Measurements from ENCODE around the gene EPSTI1.
"Not testable (repeated sequence)": the region's sequence is repeated elsewhere in the genome, so short reads cannot be mapped to it uniquely, and the experiment has no call there.

Gene EPSTI1, protein sequence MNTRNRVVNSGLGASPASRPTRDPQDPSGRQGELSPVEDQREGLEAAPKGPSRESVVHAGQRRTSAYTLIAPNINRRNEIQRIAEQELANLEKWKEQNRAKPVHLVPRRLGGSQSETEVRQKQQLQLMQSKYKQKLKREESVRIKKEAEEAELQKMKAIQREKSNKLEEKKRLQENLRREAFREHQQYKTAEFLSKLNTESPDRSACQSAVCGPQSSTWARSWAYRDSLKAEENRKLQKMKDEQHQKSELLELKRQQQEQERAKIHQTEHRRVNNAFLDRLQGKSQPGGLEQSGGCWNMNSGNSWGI

DNA sequence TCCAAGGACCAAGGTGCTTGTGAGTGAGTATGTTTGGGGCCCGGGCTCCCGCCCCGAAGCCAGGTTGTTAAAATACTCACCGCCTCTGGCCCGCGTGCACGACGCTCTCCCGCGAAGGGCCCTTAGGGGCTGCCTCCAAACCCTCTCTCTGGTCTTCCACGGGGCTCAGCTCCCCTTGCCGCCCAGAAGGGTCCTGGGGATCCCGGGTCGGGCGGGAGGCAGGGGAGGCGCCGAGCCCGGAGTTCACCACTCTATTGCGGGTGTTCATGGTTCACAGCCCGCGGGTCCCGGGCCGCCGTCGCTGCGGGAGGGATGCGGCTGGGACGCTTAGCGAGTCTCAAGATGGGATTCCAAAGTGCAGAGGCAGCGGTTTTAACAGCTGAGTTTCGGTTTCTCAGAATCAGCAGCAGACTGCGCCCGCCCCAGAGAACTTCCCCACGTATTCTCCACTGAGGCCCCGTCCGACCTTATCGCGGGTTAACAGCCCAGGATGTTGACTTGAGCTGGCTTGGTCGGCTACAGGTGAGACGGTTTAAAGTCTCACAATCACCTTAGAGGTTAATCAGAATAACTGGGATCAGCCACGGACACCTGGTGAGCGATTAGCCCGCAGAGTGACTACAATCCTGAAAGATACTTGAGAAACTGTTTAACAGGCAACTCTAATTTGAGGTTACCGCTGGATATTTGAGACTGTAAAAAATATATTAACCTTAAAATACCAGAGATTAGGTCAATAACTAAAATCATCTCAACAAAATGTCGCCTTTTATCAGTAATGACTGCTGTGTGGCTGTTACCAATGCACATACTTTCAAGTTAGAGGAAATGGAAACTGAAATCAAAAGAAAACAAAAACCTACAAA lies at the start of gene EPSTI1:
Gene EPSTI1 (minus strand): TSS at position 344 of the 866 bp plus-strand sequence. CDS start 76 bp downstream, at position 268.
- peak within 1 kb of the TSS; percentile 18; the same call in 1 of the 2 replicates for H3K4me3 ChIP-seq (ENCODE audit: low read length)
- H3K27ac ChIP-seq (ENCODE audit: low read length) = no peak within 1 kb of the TSS
- DNase-seq (ENCODE audit: low read depth, low spot score) = no peak
- H3K27me3 ChIP-seq (ENCODE audit: control insufficient read depth, insufficient read depth, low read length) = peaks cover 3% of the 10 kb centered on the region; the same call in 1 of the 2 replicates
- H3K4me1 ChIP-seq (ENCODE audit: control insufficient read depth, insufficient read depth, low read length) = no peaks in the 10 kb centered on the region
- no peaks in the 10 kb centered on the region for H3K36me3 ChIP-seq (ENCODE audit: control insufficient read depth, insufficient read depth, low read length)
- no peaks in the 10 kb centered on the region for H3K9me3 ChIP-seq (ENCODE audit: control insufficient read depth, insufficient read depth, low read length)
- WGBS (ENCODE audit: insufficient coverage, insufficient read length) = no CpG with 5 or more reads among the region's 45 CpGs

GRCh38 chr13:43041369-43041921 lies 49.4 kb upstream of the EPSTI1 start:
- peaks cover 1% of the 10 kb centered on the region; the same call in 1 of the 2 replicates for H3K4me1 ChIP-seq (ENCODE audit: control insufficient read depth, insufficient read depth, low read length)
- H3K4me3 ChIP-seq (ENCODE audit: low read length) = no peak overlapping the region
- H3K36me3 ChIP-seq (ENCODE audit: control insufficient read depth, insufficient read depth, low read length) = no peaks in the 10 kb centered on the region
- H3K9me3 ChIP-seq (ENCODE audit: control insufficient read depth, insufficient read depth, low read length) = no peaks in the 10 kb centered on the region
- no peak for DNase-seq (ENCODE audit: low read depth, low spot score)
- H3K27me3 ChIP-seq (ENCODE audit: control insufficient read depth, insufficient read depth, low read length) = no peaks in the 10 kb centered on the region
- no CpG with 5 or more reads among the region's 1 CpG for WGBS (ENCODE audit: insufficient coverage, insufficient read length)
- no peak overlapping the region for H3K27ac ChIP-seq (ENCODE audit: low read length)

DNA sequence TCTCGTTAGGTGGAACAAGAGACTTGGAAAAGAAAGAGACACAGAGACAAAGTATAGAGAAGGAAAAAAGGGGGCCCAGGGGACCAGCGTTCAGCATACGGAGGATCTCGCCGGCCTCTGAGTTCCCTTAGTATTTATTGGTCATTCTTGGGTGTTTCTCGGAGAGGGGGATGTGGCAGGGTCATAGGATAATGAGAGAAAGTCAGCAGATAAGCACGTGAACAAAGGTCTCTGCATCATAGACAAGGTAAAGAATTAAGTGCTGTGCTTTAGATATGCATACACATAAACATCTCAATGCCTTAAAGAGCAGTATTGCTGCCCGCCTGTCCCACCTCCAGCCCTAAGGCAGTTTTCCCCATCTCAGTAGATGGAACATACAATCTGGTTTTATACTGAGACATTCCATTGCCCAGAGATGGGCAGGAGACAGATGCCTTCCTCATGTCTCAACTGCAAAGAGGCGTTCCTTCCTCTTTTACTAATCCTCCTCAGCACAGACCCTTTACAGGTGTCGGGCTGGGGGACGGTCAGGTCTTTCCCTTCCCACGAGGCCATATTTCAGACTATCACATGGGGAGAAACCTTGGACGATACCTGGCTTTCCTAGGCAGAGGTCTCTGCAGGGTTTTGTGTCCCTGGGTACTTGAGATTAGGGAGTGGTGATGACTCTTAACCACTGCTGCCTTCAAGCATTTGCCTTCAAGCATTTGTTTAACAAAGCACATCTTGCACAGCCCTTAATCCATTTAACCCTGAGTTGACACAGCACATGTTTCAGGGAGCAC lies 48.7 kb upstream of the EPSTI1 start:
- H3K4me3 ChIP-seq (ENCODE audit: low read length); H3K9me3 ChIP-seq (ENCODE audit: control insufficient read depth, insufficient read depth, low read length); H3K27ac ChIP-seq (ENCODE audit: low read length); H3K27me3 ChIP-seq (ENCODE audit: control insufficient read depth, insufficient read depth, low read length); H3K36me3 ChIP-seq (ENCODE audit: control insufficient read depth, insufficient read depth, low read length); DNase-seq (ENCODE audit: low read depth, low spot score); H3K4me1 ChIP-seq (ENCODE audit: control insufficient read depth, insufficient read depth, low read length): not testable (repeated sequence)
- no CpG with 5 or more reads among the region's 13 CpGs for WGBS (ENCODE audit: insufficient coverage, insufficient read length)

- H3K9me3 ChIP-seq (ENCODE audit: control insufficient read depth, insufficient read depth, low read length) = no peaks in the 10 kb centered on the region
- DNase-seq (ENCODE audit: low read depth, low spot score) = no peak
- H3K4me3 ChIP-seq (ENCODE audit: low read length) = no peak overlapping the region
- H3K27ac ChIP-seq (ENCODE audit: low read length) = no peak overlapping the region
- H3K4me1 ChIP-seq (ENCODE audit: control insufficient read depth, insufficient read depth, low read length) = peaks cover 1% of the 10 kb centered on the region
- H3K36me3 ChIP-seq (ENCODE audit: control insufficient read depth, insufficient read depth, low read length) = no peaks in the 10 kb centered on the region
- WGBS (ENCODE audit: insufficient coverage, insufficient read length) = no CpG with 5 or more reads among the region's 2 CpGs
- H3K27me3 ChIP-seq (ENCODE audit: control insufficient read depth, insufficient read depth, low read length) = no peaks in the 10 kb centered on the region
These were observed 47.9 kb upstream of the EPSTI1 start for GRCh38 chr13:43039966-43040365.

DNA sequence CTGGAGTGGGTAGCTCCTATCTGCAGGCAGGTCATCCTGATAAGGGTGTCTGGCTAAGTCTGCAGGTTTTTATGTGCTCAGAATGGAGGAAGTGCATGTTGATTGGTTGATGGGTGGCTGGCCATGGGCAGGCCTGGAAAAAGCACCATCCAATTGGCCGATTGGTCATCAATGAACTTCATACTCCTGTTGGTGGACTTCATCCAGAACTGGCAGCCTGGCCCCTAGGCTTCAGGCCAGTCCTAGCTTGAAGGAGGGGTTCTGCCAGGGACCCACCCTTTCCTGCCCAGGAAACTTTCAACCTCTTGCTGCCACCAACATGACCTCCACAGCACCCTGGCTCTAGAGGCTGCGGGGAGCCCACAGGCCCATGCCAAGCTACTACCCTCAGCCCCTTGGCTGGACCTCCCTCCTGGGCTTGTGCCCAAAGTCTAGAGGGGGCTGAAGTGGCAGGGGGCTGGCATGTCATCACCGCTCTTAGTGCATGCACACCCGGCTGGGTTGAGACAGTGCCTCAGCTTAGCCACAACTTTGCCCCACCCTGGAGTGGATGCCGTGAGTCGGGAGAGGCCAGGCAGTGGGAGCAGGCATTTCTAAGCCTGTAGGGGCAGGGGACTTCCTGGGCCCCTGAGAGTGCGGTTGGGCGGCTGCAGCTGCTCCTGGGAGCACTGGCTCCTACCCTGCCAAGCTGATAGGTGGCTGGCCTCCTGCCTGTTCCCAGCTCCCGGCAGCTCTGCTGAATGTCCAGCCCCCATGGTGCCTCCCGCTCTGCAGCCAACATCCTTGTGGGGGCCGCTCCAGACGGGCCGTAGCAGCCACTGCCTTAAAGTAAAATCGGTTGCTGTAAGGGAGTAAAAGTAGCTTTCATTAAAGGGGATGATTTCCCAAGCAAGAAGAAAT lies 44.6 kb upstream of the EPSTI1 start:
- no CpG with 5 or more reads among the region's 14 CpGs for WGBS (ENCODE audit: insufficient coverage, insufficient read length)

DNA sequence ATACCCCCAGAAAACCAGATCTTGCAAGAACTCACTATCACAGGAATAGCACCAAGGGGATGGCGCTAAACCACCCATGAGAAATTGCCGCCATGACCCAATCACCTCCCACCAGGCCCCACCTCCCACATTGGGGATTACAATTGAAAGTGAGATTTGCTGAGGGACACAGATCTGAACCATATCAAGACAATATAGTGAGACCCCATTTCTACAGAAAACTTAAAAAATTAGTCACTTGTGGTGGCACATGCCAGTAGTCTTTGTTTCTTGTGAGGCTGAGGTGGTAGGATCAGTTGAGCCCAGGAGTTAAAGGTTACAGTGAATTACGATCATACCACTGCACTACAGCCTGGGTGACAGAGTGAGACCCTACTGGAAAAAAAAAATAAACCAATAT lies 41.0 kb upstream of the EPSTI1 start:
- no CpG with 5 or more reads among the region's 3 CpGs for WGBS (ENCODE audit: insufficient coverage, insufficient read length)

More for the DNA sequence above, 44.6 kb upstream of the EPSTI1 start:
- peaks cover 1% of the 10 kb centered on the region for H3K4me1 ChIP-seq (ENCODE audit: control insufficient read depth, insufficient read depth, low read length)
- no peak for DNase-seq (ENCODE audit: low read depth, low spot score)
- H3K4me3 ChIP-seq (ENCODE audit: low read length) = no peak overlapping the region
- H3K36me3 ChIP-seq (ENCODE audit: control insufficient read depth, insufficient read depth, low read length) = no peaks in the 10 kb centered on the region
- no peak overlapping the region for H3K27ac ChIP-seq (ENCODE audit: low read length)
- H3K9me3 ChIP-seq (ENCODE audit: control insufficient read depth, insufficient read depth, low read length) = no peaks in the 10 kb centered on the region
- H3K27me3 ChIP-seq (ENCODE audit: control insufficient read depth, insufficient read depth, low read length) = no peaks in the 10 kb centered on the region

DNA sequence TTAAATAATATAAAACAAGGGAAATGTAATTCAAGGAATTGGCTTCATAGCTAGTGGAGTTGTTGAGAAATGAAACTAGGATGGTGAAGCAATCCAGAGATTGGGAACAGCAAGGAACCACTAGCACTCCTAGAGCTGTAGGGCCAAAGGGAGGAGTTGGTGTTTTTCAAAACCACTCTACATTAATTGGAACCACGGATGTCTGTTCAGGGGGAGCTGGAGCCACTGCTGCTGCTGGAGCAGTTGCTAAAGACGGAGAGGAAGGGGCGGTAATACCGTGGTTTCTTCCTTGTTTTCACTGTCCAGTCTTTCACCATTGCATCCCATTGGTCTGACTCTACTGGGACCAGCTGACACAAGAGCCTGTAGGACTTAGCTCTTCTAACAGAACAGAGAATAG lies 39.8 kb upstream of the EPSTI1 start:
- H3K36me3 ChIP-seq (ENCODE audit: control insufficient read depth, insufficient read depth, low read length) = no peaks in the 10 kb centered on the region
- DNase-seq (ENCODE audit: low read depth, low spot score) = no peak
- H3K9me3 ChIP-seq (ENCODE audit: control insufficient read depth, insufficient read depth, low read length) = no peaks in the 10 kb centered on the region
- WGBS (ENCODE audit: insufficient coverage, insufficient read length) = no CpG with 5 or more reads among the region's 4 CpGs
- H3K27me3 ChIP-seq (ENCODE audit: control insufficient read depth, insufficient read depth, low read length) = no peaks in the 10 kb centered on the region
- no peaks in the 10 kb centered on the region; the same call in 1 of the 2 replicates for H3K4me1 ChIP-seq (ENCODE audit: control insufficient read depth, insufficient read depth, low read length)
- H3K27ac ChIP-seq (ENCODE audit: low read length) = no peak overlapping the region
- H3K4me3 ChIP-seq (ENCODE audit: low read length) = no peak overlapping the region

More for the DNA sequence above, 41.0 kb upstream of the EPSTI1 start:
- Histone ChIP-seq H3K27ac (ENCODE audit: low read length) (no peak overlapping the region), H3K36me3 (ENCODE audit: control insufficient read depth, insufficient read depth, low read length) (no peaks in the 10 kb centered on the region), H3K4me3 (ENCODE audit: low read length) (no peak overlapping the region), H3K9me3 (ENCODE audit: control insufficient read depth, insufficient read depth, low read length) (no peaks in the 10 kb centered on the region), H3K4me1 (ENCODE audit: control insufficient read depth, insufficient read depth, low read length) (no peaks in the 10 kb centered on the region; the same call in 1 of the 2 replicates), H3K27me3 (ENCODE audit: control insufficient read depth, insufficient read depth, low read length) (no peaks in the 10 kb centered on the region)
- no peak for DNase-seq (ENCODE audit: low read depth, low spot score)

GRCh38 chr13:43030548-43030947 lies 38.5 kb upstream of the EPSTI1 start:
- WGBS (ENCODE audit: insufficient coverage, insufficient read length) = no CpG with 5 or more reads among the region's 4 CpGs
- Histone ChIP-seq H3K27me3 (ENCODE audit: control insufficient read depth, insufficient read depth, low read length) (no peaks in the 10 kb centered on the region), H3K4me1 (ENCODE audit: control insufficient read depth, insufficient read depth, low read length) (no peaks in the 10 kb centered on the region), H3K27ac (ENCODE audit: low read length) (no peak overlapping the region), H3K4me3 (ENCODE audit: low read length) (no peak overlapping the region), H3K9me3 (ENCODE audit: control insufficient read depth, insufficient read depth, low read length) (no peaks in the 10 kb centered on the region), H3K36me3 (ENCODE audit: control insufficient read depth, insufficient read depth, low read length) (no peaks in the 10 kb centered on the region)
- no peak for DNase-seq (ENCODE audit: low read depth, low spot score)

- Histone ChIP-seq H3K36me3 (ENCODE audit: control insufficient read depth, insufficient read depth, low read length) (no peaks in the 10 kb centered on the region), H3K9me3 (ENCODE audit: control insufficient read depth, insufficient read depth, low read length) (no peaks in the 10 kb centered on the region), H3K27me3 (ENCODE audit: control insufficient read depth, insufficient read depth, low read length) (no peaks in the 10 kb centered on the region), H3K4me3 (ENCODE audit: low read length) (no peak overlapping the region), H3K4me1 (ENCODE audit: control insufficient read depth, insufficient read depth, low read length) (no peaks in the 10 kb centered on the region), H3K27ac (ENCODE audit: low read length) (no peak overlapping the region)
- no peak for DNase-seq (ENCODE audit: low read depth, low spot score)
- no CpG with 5 or more reads among the region's 2 CpGs for WGBS (ENCODE audit: insufficient coverage, insufficient read length)
These were observed 34.2 kb upstream of the EPSTI1 start for GRCh38 chr13:43026262-43026661.

Data from iPS DF 6.9 (cell line).